ENCODE results near the gene PDE6C. TPM values are rescaled to one million over a fixed set of nuclear protein-coding genes. Genes with fewer than 3 reads are reported as not detected.

PDE6C gene
- 1 to 10 TPM in 4 of 12 donors, under 1 TPM in 6, not detected in 2; 0.13 to 2.1 (median 0.83) TPM for polyA plus RNA-seq (ENCODE audit: insufficient read length in 12 of 12)
- long read RNA-seq, donor 1 = 0 reads
- long read RNA-seq, donor 2 = 0 reads
- long read RNA-seq, donor 3 = 0 reads
- long read RNA-seq, donor 4 = 0 reads
- long read RNA-seq, donor 5 = 0 reads
- long read RNA-seq, donor 6 = 0 reads
- long read RNA-seq, donor 7 = 0 reads
- long read RNA-seq, donor 8 = 0 reads
- long read RNA-seq, donor 9 = 0 reads
- long read RNA-seq, donor 10 = 0 reads
- long read RNA-seq, donor 11 = 0 reads

GRCh38 chr10:93612311-93612710 lies at the start of gene PDE6C:
Gene PDE6C (plus strand): TSS chr10:93612537. CDS start chr10:93612726, 189 bp downstream.
- DNase-seq = no peak

GRCh38 chr10:93565446-93565845 lies 46.9 kb upstream of the PDE6C start:
- no peak for DNase-seq

- no peak for DNase-seq
Observed at GRCh38 chr10:93566435-93567276, 45.7 kb upstream of the PDE6C start, which contains the start of gene FFAR4. Gene FFAR4 (plus strand): TSS chr10:93566665. CDS start chr10:93566721, 56 bp downstream.

DNA sequence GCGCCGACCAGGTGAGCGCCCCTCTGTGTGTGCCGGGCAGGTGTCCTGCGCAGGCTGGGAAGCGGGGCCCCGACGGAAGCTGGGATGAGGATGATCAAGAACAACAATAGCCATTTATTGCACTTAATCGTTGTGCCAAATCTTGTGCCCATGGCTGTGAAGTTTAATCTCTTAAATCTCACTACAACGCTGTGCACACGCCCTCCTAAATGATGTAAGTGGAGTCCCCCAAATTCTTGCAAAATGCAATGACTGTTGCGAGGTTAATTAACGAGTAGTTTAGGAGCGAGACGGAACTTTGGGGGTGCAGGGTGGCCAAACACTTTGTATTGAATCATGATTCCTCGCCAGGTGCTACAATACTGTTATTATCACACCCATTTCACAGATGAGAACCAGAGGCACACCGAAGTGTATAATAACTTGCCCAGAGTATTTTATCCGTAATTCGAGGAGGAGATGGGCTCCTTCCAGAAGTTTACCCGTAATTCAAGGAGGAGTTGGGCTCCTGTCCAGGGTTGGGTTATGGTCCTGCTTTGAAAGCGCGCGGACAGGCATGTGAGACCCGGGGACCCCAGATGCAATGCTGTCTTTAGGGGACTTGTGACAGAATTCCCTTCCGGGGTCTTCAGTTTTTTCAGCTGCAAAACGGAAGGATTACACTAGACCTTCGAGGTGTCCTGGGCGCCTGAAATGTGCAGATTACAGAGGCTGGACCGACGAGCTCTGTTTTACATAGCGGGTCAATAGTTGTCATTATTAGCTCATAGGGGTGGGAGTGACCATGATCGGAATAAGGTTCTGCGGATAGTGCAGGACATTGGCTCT lies 44.8 kb upstream of the PDE6C start:
- DNase-seq = no peak

DNA sequence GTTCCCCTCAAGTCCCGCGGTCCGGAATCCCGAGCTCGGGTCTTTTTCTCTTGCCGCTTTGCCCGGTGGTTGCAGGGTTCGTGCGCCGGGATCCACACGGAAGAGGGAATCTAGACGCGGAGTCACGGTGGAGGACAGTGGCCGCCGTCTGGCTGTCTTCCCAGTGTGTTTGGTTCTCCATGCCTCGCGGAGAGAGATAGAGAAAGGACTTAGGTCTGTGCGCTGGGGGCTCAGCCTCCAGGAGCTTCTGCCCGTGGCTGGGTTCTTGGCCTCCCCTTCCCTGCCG lies 44.3 kb upstream of the PDE6C start:
- no peak for DNase-seq

DNA sequence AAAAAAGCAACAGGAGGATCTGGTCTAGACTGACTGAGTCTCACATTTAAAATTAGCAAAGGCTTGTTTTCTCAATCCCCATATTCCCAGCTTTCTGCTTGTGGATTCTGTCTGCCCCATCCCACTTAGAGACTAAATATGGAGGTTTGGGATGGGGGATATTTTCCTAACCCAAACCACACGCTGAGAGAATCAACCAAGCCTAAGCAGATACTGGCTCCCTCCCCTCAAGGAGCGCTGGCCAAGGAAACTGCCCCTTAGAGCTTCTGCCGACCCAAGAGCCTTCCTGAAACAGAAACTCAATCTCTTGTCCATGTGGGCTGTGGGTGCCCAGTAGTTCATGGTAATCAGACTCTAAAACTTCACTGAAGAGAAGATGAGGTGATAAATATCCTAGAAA lies 42.0 kb upstream of the PDE6C start:
- DNase-seq = no peak

DNA sequence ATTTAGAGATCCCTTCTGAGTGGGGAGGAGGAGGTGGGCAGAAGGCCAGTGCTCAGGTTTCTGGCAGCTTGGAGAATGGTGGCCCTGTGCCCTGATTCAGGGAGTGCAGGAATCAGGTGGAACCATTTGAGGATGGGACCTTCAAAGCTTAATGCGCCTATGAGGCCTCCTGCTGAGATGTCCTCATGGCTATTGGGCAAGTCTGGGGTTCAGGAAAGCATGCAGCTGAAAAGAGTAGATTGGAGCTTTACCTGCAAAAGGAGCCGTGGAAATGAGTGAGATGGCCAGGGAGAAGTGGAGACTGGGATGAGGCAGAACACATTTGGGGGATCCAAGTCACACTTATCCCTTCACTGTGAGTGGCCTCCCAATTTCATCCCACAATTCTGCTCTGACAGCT lies 39.7 kb upstream of the PDE6C start:
- DNase-seq = no peak

GRCh38 chr10:93573051-93573909 lies 39.1 kb upstream of the PDE6C start:
- DNase-seq = no peak

GRCh38 chr10:93573924-93574323 lies 38.4 kb upstream of the PDE6C start:
- DNase-seq = no peak

GRCh38 chr10:93576888-93577287 lies 35.4 kb upstream of the PDE6C start:
- DNase-seq = no peak

DNA sequence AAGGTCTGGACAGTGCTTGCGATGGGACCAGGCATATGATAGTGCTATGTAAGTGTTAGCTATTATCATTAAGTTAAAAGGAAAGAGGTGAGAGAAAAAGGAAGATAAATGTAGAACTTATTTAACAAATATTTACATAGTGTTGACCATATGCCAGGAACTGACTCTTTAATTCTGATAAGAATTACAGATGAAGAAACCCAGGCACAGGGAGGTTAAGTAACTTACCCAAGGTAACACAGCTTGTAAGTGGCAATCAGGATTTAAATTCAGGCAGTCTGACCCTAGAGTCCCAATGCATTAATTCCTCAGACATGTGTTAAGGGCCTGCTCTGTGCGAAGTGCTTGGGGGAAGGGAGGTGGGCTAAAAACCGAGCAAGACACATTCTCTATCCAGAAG lies 34.8 kb upstream of the PDE6C start:
- no peak for DNase-seq

GRCh38 chr10:93579089-93579488 lies 33.2 kb upstream of the PDE6C start:
- DNase-seq = no peak

GRCh38 chr10:93579985-93580711 lies 32.2 kb upstream of the PDE6C start:
- no peak for DNase-seq

DNA sequence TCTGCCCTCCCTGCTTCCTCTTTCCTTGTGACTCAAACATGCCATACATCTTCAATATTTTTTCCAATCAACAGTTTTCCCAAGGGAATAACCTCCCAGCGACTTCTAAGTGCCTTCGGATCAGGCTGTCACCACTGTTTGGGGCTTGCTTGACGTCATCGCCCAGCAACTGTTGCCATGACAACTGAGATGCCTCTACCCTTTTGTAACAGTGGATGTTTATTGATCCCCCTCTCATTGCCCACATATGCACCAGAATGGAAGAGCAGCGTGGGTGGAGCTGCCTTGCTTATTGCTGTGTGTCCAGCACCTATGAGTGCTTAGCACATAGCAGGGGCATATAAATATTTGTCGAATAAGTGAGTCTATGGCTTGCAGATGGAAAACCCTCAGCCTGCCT lies 31.5 kb upstream of the PDE6C start:
- no peak for DNase-seq

GRCh38 chr10:93584445-93584844 lies 27.9 kb upstream of the PDE6C start:
- DNase-seq = no peak

DNA sequence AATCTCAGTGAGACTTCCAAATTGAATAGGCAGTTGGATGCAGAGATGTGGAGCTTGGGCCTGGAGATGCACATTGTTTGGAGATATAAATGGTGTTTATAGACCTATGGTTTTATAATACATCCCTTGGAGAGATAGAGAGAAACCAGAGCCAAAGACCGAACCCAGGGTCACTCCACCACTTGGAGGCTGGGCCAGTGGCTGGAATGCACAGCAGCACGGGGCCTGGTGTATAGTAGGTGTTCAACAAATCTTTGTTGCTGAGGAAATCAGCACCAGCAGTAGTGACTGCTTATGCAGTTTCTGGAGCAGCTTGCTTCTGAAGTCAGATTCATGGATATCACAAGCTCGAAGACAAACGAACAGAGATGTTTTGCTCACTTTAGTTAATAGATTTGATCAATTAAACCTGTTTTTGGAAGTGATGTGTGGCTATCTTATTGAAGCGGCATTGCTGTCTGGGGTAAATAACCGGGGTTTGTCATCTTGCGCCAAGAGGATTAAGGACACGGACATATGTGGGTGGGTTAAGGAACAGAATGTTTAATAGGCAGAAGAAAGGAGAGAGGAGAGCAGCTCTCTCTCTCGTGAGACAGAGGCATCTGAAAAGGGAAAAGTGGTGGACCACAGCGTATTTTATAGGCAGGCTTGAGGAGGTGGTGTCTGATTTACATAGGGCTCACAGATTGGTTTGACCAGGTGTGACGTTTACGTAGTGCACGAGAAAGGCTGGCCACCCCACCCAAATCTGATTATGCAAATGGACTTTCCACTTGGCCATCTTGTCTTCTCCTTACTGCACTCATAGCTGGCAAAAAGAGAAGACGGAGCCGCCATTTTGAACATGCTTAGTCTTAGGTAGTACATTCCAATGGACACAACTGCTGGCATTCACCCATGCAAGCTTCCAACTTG lies 22.4 kb upstream of the PDE6C start:
- no peak for DNase-seq

GRCh38 chr10:93590638-93591037 lies 21.7 kb upstream of the PDE6C start:
- DNase-seq = no peak

DNA sequence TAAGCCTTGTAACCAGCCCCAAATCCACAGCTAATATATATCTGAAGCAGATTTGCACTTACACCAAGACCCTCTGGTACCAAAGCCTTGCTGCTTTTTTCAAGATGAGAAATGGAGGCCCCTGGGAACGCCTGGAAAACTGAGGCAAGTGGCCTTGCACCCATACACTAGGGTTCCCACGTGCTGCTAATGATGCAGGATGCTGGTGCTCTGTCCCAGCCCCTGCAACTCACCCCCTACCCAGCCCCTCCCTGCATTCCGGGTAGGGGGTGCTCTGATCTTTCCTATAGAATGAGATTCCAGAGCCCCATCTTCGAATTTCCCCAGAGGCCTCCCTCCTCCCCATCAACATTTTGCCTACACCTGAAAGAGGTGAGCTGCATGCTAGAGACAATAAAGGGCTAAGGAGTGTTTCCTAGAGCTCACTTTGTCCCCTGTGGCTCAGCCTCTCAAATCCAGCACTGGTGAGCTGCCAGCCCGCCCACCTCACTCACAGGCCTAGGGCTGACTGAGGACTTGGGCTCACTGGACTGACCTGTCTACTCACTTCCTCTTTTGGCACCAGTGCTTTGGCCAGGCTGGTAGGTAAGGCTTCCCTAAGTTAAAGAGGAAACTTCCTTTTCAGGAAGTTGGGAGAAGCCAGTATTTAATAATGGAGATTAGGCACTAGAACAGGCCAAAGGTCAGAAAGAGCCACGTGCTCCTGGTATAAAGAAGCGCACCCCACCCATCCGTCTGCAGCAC lies 21.1 kb upstream of the PDE6C start:
- no peak for DNase-seq

- no peak for DNase-seq
Observed at GRCh38 chr10:93593254-93593653, 19.1 kb upstream of the PDE6C start.

All from muscle of arm (tissue), 14 donors.